Stimulated activated CD8-positive, alpha-beta memory T cell treated with anti-CD3 and anti-CD28 coated beads, Interleukin-4, amount 100 ng/mL, for 48 hours (primary cell): ENCODE results near the gene RNF213.

ENCODE experiments used
- DNase-seq: peaks from one replicate; pipeline ENCODE4 v3.0.0-alpha.2; 2020

The RNF213 gene

DNA sequence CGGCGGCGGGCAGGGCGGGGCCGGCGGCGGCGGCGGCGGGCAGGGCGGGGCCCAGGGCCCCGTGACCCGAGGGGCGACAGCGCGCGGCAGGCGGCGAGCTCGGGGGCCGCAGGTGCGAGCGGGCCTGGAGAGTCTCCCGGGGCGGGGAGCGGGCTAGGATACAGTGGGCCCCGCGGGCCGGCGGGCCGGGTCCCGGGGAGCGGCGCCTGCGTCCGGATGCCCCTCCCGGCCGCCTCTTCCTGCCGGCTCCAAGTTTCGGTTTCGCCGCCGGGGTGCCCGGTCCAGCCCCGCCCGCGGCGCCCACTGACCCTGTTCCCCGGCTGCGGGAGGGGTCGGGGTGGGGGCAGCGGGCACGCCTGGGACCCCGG lies at the start of gene RNF213:
RNF213 (plus strand) TSS at position 62 of the 368 bp plus-strand sequence. CDS start 2,830 bp downstream, outside the sequence.
- peak; percentile 52 for DNase-seq

GRCh38 chr17:80212109-80212508 lies 48.5 kb upstream of the RNF213 start:
- no peak for DNase-seq

- DNase-seq = no peak
These were observed 48.1 kb upstream of the RNF213 start for GRCh38 chr17:80212511-80212910.

GRCh38 chr17:80212962-80213642 lies 47.5 kb upstream of the RNF213 start:
- DNase-seq = no peak

DNA sequence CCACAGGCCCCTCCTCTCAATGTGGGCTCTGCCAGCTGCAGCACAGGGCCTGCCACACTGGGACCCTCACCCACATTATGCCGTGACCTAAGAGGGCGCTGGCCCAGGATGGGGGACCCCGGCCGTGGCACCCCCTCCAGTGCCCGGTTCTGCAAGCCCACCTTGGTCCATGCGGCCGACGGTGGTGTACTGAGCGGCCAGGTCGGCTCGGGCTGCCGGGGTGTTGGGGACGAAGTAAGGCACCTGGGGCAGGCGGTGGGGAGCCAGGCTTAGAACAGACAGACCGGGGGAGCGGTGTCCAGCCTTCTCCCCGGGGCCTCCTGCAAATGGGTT lies 47.0 kb upstream of the RNF213 start:
- DNase-seq = no peak

GRCh38 chr17:80214012-80214877 lies 46.4 kb upstream of the RNF213 start:
- no peak for DNase-seq

DNA sequence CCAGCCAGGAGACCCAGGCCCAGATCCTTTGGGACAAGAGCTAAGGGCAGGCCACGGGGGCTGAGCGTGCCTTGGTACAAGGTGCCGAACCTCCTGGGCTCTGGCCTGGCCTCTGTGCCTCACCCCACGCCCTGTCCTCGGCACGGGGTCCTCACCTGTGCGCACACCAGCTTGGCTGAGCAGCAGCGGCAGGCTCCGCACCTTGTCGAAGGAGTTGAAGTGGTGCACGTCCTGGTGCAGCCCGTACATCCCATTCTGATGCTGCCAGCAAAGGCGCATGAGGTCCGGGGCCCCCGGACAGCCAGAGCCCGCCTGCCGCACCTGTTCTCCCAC lies 45.8 kb upstream of the RNF213 start:
- DNase-seq = no peak

- DNase-seq = no peak
These were observed 43.9 kb upstream of the RNF213 start for GRCh38 chr17:80216473-80217456.

DNA sequence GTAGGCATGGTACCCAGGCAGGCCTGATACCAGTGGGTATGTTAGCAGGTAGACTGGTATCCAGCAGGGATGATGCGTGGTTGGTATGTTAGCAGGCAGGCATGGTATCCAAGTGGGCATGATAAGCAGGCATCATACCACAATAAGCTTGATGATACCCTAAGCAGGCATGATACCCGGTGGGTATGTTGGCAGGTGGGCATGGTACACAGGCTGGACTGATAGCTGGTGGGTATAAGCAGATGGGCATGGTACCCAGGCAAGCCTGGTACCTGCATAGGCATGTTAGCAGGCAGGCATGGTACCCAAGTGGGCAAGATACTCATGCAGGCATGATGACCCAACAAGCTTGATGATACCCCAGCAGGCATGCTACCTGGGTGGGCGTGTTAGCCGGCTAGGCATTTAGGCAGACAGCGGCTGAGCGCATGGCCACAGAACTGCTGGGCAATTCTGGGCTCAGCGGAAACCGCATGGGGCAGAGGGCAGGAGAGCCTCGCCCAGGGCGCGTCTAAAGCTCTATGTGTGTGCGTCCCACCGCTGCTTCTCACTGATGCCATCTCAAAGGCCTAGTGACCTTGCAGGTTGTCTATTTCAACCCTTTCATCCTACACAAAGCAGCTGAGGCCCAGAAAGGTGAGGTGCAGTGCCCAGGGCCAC lies 42.8 kb upstream of the RNF213 start:
- DNase-seq = no peak

GRCh38 chr17:80218391-80218790 lies 42.3 kb upstream of the RNF213 start:
- no peak for DNase-seq

DNA sequence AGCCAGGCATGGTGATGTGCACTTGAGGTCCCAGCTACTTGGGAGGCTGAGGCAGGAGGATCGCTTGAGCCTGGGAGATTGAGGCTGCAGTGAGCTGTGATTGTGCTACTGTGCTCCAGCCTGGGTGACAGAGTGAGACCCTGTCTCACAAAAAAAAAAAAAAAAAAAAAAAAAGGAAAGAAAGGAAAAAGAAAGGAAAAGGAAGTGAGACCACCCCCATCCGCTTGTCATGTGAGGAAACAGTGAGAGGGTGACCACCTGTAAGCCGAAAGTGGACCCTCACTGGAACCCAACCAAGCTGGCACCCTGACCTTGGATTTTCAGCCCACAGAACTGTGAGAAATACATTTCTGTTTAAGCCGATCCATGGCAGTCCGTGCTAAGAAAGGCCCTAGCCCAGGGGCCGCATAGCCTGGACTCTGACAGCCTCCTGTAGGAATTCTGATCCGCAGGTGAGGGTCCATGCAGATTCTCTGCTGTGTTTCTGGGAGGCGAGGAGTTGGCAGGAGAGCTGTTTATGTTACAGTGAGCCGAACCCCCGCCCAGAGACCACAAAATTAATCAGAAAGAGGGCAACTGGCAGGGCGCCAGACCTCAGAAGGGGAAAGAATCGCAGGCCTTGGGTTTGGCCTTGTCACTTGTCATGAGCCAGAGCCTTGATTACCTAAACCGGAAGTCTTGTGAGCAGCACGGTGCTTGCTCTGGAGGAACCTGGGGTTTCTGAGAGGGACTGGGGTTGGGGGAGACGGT lies 41.5 kb upstream of the RNF213 start:
- DNase-seq = peak; percentile 97

GRCh38 chr17:80219763-80220053 lies 40.9 kb upstream of the RNF213 start:
- no peak for DNase-seq

DNA sequence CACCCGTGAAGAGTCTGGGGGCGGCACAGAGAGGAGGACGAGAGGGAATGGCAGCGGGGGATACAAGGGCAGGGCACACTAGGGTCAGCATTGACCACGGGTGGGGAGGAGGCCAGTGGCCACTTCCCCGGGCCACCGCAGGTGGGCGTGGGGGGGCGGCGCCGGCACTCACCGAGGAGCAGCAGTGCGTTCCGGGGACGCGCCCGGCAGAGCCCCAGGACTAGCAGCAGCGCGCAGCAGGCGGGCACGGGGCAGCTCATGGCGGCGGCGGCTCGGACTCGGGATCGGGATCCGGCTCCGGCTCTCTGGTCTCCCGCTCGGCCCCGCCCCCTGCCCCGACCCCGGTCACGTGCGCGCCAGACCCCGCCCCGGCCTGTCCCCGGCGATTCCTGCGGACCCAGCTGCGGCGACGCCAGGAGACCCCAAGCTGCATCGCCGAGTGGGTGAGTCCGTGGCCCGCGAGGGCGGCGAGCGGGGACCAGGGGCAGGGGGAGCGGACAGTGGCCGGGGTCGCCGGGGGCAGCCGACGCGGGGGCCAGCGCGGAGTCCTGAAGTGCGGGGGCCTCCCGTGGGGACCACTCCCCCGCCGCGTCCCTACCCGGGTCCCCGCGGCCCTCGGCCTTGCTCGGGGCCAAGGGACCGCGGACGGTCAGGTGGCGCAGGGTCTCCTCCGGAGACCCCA lies 40.5 kb upstream of the RNF213 start, which contains the start of the genes SGSH and SLC26A11:
SGSH (minus strand) TSS at position 280 of the 682 bp plus-strand sequence; CDS start at position 260, 20 bp downstream.
SLC26A11 (plus strand) TSS at position 374 of the 682 bp plus-strand sequence. CDS start 1,134 bp downstream, outside the sequence.
- peak; percentile 82 for DNase-seq

GRCh38 chr17:80220736-80221215 lies 39.9 kb upstream of the RNF213 start:
- DNase-seq = peak; percentile 31

DNA sequence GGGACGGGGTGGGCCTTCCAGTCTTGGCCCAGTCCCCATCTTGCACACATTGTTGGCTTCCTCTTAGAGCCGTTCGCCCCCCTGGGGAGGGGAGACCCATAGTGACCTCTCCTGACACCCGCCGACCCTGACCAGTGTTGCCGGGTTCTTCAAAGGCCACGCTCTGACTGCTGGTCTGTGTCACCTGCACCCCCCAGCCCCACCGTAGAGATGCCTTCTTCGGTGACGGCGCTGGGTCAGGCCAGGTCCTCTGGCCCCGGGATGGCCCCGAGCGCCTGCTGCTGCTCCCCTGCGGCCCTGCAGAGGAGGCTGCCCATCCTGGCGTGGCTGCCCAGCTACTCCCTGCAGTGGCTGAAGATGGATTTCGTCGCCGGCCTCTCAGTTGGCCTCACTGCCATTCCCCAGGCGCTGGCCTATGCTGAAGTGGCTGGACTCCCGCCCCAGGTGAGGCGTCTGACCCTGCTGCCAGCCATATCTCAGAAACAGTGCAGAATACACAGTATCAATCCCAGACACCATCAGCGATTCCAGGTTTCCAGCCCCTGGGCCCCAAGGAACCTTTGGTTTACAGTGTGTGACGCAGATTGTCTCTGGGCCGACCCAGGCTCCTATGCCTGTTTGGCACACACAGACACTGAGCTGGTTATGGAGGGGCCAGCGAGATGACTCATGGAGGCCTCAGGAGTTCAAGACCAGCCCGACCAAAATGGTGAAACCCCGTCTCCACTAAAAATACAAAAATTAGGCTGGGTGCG lies 39.1 kb upstream of the RNF213 start:
- no peak for DNase-seq

GRCh38 chr17:80222376-80223141 lies 38.1 kb upstream of the RNF213 start:
- DNase-seq = no peak

DNA sequence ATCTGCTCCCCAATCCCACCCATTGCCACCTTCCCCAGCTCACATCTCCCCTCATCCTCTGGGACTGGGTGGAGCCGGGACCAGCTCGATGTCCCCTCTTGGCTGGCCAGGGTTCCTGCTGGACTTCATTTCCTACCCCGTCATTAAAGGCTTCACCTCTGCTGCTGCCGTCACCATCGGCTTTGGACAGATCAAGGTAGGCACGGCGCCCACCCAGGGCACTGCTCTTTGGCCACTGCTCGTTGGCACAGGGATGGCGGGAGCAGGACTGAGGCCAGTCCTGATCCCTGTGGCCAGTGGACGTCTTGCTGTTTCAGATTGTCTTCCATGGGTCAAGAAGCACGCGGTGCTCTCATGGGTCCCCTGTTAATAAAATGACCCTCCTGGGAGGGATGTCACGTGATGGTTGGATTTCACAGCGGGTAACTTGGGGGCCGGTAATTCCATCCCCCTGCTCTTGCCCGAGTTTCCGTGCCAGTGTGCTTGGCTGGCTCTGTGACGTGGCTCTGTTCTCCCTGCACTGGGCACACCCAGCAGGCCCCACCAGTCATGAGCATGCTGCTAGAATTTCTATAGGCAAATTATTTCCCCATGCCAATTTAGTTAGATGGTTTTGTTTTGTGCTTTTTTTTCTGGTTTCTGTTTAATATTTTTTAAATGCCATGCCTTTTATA lies 37.4 kb upstream of the RNF213 start:
- DNase-seq = no peak

GRCh38 chr17:80223838-80224497 lies 36.7 kb upstream of the RNF213 start:
- DNase-seq = no peak
